ENCODE results near the gene BBS12.

DNA sequence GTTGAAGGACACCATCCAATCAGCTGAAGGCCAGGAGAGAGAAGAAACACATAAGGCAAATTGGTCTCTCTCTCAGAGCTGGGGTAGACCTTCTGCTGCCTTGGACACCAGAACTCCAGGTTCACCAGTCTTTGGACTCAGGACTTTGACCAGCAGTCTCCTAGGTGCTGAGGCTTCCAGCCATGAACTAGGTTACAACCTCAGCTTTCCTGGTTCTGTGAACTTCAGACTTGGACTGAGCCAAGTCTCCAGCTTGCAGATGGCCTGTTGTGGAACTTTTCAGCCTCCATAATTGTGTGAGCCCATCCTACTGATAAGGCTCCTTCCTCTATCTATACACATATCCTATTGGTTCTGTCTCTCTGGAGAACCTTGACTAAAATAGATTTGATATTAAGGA is 20.6 kb upstream of the BBS12 start:
- TF ChIP-seq, protein P1, sequence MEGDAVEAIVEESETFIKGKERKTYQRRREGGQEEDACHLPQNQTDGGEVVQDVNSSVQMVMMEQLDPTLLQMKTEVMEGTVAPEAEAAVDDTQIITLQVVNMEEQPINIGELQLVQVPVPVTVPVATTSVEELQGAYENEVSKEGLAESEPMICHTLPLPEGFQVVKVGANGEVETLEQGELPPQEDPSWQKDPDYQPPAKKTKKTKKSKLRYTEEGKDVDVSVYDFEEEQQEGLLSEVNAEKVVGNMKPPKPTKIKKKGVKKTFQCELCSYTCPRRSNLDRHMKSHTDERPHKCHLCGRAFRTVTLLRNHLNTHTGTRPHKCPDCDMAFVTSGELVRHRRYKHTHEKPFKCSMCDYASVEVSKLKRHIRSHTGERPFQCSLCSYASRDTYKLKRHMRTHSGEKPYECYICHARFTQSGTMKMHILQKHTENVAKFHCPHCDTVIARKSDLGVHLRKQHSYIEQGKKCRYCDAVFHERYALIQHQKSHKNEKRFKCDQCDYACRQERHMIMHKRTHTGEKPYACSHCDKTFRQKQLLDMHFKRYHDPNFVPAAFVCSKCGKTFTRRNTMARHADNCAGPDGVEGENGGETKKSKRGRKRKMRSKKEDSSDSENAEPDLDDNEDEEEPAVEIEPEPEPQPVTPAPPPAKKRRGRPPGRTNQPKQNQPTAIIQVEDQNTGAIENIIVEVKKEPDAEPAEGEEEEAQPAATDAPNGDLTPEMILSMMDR (IDR thresholded peaks at IDR 0.05), result no peak
- TF ChIP-seq POLR2A (IDR thresholded peaks at IDR 0.05), result no peak

All from heart left ventricle (tissue), 13 donors.